ENCODE measurements around the gene NIP7.

Gene NIP7

DNA sequence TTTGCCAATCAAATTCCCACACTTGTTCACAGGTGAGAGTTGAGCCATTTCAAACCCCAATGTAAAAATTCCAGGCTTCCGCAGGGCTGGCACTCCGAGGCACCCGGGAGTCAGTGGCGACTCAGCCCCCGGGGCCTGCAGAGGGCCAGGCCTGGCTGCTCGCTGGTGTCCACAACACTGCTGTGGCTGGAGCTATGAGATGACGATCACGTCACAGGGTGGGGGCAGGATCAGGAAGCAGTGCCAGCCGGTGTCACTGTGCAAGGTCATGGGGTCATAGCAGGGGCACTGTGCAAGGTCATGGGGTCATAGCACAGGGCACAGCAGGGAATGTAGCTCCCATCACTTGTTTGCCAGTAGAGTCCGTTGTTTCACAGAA lies 20.7 kb upstream of the NIP7 start:
- DNase-seq (ENCODE audit: low read depth in 2 of 2) = no peak
- no peak for TF ChIP-seq CTCF (IDR thresholded peaks at IDR 0.05; ENCODE audit: low read depth, low read length)
- no peak overlapping the region for H3K4me3 ChIP-seq (replicated peaks in 1 of 2; ENCODE audit: low read depth in 2 of 2, low read length in 2 of 2)

DNA sequence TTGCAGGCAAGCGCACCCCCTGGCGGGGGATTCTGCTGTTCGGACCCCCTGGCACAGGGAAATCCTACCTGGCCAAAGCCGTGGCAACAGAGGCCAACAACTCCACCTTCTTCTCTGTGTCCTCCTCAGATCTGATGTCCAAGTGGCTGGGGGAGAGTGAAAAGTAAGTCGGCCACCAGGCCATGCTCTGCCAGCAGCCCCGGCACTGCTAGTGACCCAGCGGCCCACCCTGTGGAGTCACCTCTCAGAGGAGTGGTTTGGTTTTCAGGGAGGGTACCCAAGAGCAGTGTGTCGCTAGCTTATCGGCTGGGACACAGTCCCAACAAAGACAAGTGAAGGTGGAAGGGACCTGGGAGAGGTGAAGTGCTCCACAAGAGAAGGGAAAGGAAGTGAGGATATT lies 20.2 kb upstream of the NIP7 start:
- DNase-seq (ENCODE audit: low read depth in 2 of 2) = no peak
- no peak overlapping the region for H3K4me3 ChIP-seq (replicated peaks in 1 of 2; ENCODE audit: low read depth in 2 of 2, low read length in 2 of 2)
- no peak for TF ChIP-seq CTCF (IDR thresholded peaks at IDR 0.05; ENCODE audit: low read depth, low read length)

DNA sequence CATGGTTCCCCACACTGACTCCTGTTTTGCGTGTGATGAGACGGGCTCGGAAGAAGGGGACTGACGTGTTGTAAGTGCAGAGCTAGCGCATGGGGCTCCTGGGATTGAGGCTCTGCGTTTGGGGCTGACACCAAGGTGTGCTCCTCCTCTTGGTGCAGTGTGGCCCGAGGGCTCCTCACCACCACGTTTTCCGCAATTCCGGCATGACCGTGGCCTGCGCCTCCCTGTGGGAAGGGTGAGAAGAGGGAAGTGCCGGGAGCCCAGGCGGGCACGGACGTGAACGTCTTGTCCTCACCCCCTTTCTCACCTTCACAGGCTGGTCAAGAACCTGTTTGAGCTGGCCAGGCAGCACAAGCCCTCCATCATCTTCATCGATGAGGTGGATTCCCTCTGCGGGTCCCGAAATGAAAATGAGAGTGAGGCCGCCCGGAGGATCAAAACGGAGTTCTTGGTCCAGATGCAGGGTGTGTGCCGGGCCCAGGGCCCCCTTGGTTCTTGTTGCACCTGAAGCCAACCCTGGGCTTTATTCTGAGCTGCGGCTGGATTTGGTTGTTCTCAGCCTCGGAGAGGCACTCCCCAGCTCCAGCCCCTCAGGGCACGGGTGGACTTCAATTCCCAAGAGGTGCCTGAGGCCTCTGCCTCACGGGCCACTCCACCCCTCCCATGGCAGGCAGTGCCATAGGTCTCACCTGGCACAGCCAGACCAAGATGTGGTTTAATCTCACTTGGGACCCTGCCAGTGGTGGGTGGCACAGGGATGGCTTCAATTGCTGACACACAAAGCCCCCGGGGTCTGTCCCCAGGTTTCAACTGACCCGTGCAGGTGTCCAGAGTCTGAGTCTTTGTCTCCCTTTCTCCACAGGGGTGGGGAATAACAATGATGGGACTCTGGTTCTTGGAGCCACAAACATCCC lies 19.5 kb upstream of the NIP7 start:
- TF ChIP-seq CTCF (IDR thresholded peaks at IDR 0.05; ENCODE audit: low read depth, low read length) = no peak
- H3K4me3 ChIP-seq (replicated peaks in 1 of 2; ENCODE audit: low read depth in 2 of 2, low read length in 2 of 2) = no peak overlapping the region
- DNase-seq (ENCODE audit: low read depth in 2 of 2) = no peak

- DNase-seq (ENCODE audit: low read depth in 2 of 2) = no peak
- no peak for TF ChIP-seq CTCF (IDR thresholded peaks at IDR 0.05; ENCODE audit: low read depth, low read length)
- H3K4me3 ChIP-seq (replicated peaks in 1 of 2; ENCODE audit: low read depth in 2 of 2, low read length in 2 of 2) = no peak overlapping the region
Observed at GRCh38 chr16:69320740-69321073, 18.9 kb upstream of the NIP7 start.

GRCh38 chr16:69321080-69321479 lies 18.5 kb upstream of the NIP7 start:
- no peak for TF ChIP-seq CTCF (IDR thresholded peaks at IDR 0.05; ENCODE audit: low read depth, low read length)
- no peak overlapping the region for H3K4me3 ChIP-seq (replicated peaks in 1 of 2; ENCODE audit: low read depth in 2 of 2, low read length in 2 of 2)
- DNase-seq (ENCODE audit: low read depth in 2 of 2) = no peak

DNA sequence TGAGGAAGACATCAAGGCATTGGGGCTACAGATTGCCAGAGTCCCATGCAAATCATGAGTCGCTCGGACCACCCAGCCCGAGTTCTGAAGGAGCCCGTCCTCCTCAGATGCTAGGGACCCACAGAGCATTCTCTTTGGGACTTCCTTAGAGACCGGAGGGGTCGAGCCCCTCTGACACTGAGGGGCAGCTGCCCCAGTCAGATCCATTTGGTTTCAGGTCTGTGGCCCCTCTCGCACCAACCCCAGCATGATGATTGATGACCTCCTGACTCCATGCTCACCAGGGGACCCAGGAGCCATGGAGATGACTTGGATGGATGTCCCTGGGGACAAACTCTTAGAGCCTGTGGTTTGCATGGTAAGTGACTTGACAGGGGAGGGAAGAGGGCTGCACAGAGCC lies 17.2 kb upstream of the NIP7 start:
- H3K4me3 ChIP-seq (replicated peaks in 1 of 2; ENCODE audit: low read depth in 2 of 2, low read length in 2 of 2) = no peak overlapping the region
- no peak for DNase-seq (ENCODE audit: low read depth in 2 of 2)
- no peak for TF ChIP-seq CTCF (IDR thresholded peaks at IDR 0.05; ENCODE audit: low read depth, low read length)

- TF ChIP-seq CTCF (IDR thresholded peaks at IDR 0.05; ENCODE audit: low read depth, low read length) = no peak
- DNase-seq (ENCODE audit: low read depth in 2 of 2) = no peak
- H3K4me3 ChIP-seq (replicated peaks in 1 of 2; ENCODE audit: low read depth in 2 of 2, low read length in 2 of 2) = no peak overlapping the region
Observed at GRCh38 chr16:69323415-69323814, 16.2 kb upstream of the NIP7 start.
